Stimulated activated CD8-positive, alpha-beta memory T cell treated with anti-CD3 and anti-CD28 coated beads, Interleukin-12 subunit alpha, Interleukin-12 subunit beta, amount 100 ng/mL, for 1 hour (primary cell): ENCODE data around the gene LMBR1L.

Experiments used
- DNase-seq: peaks from one replicate; pipeline ENCODE4 v3.0.0-alpha.2; 2020; ENCODE audit warnings: low read depth

Gene LMBR1L

DNA sequence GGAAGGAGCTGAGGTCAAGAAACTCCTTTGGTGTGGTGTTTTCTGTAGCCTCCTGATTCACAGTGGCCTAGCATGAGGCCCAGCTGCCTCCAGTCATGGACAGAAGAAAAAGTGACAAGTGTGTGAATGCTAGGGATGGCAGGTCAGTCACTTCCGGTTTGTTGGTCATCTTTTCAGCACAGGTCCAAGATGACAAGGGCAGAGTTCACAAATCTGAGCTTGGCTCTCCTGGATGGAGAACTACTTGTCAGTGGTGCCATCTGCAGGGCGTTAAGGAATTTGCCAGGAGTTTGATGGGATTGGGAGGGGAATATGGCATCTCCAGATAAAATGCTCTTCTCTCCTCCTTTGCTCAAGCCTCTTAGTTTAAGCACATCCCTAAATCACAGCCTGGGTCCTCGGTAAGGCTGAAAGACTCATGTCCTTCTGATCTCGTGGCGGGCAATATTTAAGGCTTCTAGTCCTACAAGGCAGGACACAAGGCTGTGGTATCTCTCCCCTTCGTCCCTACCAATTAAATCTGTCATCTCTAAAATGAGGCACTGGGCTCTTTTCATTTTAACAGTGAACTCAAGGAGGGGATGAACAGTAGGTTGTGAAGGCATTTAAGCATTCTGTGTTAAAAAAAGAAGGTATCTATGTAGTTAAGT lies 10.5 kb upstream of the LMBR1L start:
- no peak for DNase-seq

DNA sequence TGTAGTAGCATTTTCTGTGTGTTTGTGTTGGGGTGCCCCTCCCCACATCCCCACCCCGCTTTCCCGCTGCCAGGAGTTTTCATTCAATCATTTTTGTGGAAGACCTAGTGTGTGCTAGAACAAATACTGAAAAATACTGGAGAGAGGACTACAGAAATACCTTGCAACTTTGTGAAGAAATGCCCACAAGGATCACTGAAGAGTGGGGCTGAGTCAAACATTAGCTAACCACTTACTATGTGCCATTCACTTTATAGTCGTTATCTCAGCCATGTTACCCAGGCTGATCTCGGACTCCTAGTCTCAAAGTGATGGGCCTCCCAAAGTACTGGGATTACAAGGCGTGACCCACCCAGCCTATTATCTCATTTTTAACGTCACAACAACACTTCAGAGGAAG lies 559 bp upstream of the LMBR1L start:
- DNase-seq: no peak

GRCh38 chr12:49109641-49110463 lies 795 bp downstream of the LMBR1L start:
- no peak for DNase-seq

DNA sequence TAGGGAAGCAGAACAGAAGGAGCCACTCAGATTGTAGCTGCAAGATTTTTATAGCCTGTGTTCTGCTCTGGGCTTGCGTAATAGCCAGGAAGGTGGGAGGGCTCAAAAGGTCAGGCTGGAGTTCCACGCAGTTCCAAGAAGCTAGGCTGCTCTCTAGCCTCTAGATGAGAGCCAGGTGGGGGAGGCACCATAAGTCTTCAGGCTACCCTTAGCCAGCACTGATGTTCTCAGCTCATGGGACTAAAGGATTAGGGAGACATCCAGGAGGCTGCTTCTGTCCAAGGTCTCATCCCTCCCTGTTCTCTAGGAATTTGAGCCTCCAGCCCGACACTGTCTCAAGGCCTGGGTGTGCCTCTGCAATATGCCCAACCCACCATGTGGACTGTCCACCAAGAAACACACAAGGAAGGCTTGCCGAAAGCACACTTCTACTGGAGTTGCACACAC lies 1.7 kb downstream of the LMBR1L start:
- DNase-seq: no peak

GRCh38 chr12:49105504-49106084 lies 5.1 kb downstream of the LMBR1L start:
- DNase-seq: no peak

DNA sequence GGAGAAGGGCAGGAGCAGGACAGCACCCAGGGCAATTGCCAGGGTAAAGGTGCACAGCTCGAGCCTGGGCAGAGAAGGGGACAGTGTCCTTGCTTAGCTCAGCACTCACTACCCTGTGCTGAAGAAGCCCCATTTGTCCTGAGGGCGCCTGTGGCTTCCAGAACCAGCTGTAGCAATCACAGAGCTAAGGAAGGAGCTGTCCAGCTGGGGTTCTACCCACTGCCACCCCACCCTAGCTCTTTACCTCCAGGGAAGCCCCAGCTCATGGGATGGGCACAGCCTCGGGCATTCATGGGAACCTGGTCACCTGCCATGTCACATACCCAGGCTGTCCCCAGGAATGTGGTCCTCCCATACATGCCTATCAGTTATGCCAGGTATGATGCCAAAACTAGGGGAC lies 5.8 kb downstream of the LMBR1L start:
- DNase-seq: no peak

DNA sequence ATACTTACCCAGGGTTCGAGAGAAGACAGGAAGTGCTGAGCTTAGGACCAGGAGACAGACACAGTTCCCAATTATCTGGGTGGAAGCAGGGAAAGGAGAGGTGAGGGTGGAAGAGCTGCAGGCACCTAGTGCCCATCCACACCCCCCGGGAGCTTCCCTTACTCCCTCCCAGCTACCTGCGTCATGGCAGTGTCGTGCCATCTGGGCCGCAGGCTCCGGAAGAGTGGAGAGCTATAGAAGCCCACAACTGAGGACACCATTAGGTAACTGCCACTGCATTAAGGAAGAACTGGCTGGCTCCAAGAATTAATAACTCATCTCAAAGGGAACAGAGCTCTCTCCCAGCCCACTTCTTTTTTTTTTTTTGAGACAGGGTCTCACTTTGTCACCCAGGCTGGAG lies 10.3 kb downstream of the LMBR1L start:
- DNase-seq: no peak

DNA sequence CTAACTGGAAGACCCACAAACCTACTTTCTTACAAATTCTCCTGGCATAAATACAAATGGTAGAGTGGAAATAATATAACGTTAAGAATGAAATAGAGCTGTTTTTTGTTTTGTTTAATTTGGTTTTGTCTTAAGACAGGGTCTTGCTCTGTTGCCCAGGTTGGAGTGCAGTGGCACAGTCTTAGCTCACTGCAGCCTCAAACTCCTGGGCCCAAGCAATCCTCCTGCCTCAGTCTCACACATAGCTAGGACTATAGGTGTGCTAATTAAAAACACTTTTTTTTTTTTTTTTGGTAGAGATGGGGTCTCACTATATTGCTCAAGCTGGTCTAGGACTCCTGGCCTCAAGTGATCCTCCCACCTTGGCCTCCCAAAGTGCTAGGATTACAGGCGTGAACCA lies 11.9 kb downstream of the LMBR1L start:
- DNase-seq: no peak

DNA sequence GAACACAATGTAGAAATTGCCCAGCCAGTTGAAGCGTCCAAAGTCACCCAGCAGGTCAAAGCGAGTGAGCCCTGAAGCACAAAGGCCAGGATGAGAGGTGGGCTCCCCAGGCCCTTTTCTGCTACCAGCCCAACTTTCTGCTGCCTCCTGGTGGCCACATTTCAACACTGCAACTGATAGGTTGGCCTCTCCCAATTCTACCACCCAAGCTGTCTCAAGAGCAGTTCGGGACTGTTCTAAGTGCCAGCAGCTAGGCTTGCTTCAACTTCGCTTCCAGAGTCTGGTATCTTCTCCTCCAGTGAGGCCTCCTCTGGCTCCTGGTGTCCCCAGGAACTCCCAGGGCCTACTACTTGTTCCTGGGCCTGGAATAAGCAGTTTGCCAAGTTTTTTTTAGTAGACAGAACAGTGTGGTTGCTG lies 12.6 kb downstream of the LMBR1L start:
- peak; percentile 47 for DNase-seq

DNA sequence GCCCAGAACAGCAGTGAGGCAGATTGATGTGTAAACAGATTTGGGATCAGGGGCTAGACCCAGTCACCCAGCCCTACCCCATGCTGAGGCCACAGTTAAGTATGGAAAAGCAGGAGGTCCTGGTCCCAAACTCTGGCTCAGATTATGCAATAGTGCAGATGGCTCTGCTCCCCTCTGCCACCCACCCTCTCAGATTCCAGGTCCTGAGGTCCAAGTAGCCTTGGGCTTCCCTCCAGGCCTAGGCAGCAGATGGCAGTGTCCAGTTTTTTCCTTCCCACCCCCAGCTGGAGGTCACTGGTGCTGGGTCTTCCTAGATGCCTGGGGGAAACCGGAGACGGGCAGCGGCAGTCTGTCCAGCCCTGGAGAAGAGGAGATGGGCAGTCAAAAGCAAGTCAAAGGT lies 13.3 kb downstream of the LMBR1L start:
- DNase-seq: no peak

DNA sequence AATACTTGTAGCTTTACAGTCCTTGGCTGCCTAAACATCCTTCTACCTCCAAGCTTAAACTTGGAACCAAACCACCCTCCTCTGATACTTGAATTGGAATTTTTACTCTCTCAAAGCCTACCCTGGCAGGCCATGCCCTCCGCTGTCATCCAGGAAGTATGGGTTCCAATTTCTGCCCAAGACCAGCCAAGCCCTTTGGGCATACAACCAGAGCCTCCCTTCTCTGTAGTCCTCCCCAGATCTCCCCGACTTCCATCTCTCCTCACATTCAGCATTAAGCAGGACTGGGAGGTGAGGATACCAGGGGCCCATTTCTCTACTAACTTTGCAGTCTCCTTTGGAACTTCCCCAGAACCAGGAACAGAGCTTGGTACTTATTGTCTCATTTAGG lies 15.7 kb downstream of the LMBR1L start:
- DNase-seq: no peak

- no peak for DNase-seq
Measured at GRCh38 chr12:49094160-49094974, 16.3 kb downstream of the LMBR1L start, which contains the start of gene DHH. TSS of gene DHH (minus strand) at chr12:49094801. CDS start at chr12:49094512, 289 bp downstream.

- DNase-seq: no peak
Measured at GRCh38 chr12:49093792-49094159, 16.9 kb downstream of the LMBR1L start.

DNA sequence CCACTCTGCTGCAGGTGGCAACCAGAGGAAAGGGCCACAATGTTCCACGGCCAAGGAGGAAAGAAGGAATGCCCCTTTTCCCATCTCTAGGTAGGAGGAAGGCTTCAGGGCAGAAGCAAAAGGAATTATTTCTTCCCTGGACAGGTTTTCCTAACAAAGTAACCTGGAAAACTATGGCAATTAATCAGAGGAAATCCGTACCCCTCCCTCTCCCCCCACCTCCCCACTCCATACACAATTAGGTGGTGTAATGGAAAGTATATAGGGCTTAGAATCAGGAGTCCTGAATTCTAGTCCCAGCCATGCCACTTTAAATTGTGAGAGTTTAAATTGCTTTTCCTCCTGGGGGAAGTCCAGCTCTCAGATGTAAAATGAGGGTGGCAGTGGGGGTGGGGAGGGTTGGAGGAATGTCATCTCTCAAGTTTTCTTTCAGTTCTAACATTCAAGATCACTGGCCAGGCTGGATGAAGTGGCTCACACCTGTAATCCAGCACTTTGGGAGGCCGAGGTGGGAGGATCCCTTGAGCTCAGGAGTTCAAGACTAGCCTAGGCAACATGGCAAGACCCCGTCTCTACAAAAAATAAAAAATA lies 17.7 kb downstream of the LMBR1L start:
- no peak for DNase-seq

DNA sequence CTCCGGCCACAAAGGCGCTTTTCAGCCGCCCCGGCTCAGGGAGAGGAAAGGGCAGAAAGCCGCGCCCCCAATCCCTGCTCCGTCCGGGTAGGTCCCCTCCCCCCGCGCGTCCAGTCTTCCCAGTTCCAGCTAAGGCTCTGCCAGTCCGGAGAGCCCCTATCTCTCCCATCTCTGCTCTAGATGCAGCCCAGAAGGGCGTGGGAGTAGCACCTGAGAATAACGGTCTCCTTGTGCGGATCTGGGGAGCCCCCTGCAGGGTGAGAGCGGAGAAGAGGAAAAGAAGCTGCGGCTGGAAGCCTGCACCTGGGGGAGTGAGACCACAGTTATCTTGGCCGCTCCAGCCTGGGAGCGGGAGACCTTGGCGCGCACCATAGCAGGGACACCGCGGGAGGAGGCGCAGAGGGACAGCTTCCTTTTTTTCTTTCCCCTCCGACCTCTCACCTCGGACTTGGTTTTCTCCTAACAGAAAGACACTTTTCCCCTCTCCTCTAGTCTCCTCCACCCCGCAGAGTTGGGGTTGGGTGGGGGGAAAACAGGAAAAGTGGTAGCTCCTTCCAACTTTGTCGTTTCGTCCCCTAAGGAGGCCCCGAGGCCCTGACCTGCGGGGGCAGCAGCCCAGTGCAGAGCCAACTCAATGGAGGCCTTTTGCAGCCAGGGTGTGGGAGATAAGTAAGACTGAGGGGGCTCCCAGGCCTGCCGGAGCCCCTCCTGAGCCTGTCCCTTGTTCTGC lies 18.4 kb downstream of the LMBR1L start:
- peak; percentile 36 for DNase-seq

- no peak for DNase-seq
Measured at GRCh38 chr12:49091836-49092085, 18.9 kb downstream of the LMBR1L start.

DNA sequence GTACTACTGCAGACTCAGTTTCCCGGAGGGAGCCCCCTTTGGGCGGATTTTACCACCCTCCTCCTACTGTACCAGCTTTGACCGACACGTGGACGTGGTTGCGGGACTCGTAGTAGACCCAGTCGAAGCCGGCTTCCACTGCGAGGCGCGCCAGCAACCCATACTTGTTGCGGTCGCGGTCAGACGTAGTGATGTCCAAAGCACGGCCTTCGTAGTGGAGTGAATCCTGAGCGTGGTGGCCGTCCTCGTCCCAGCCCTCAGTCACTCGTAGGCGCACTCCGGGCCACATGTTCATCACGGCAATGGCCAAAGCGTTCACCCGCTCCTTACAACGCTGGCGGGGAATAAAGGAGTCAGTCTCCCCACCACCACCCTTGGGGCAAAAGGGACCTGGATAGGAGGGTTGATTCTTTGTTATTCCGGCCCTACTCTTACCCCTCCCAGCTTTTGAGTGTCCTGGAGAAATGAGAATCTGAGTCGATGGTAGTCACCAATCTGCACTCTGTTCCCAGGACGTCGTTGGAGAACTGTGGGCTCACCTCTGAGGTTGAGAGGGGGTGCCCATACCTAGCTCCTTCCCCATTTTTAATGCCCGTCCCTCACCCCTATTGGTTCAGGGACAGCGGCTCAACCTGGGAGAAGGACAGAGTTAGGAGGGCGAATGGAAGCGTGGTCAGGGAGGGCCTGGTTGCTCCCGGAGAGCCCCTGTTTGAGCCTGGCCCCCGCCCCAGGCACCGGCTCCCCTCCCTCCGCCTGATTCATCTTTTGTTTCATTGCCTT lies 19.4 kb downstream of the LMBR1L start:
- DNase-seq: no peak

GRCh38 chr12:49089821-49090773 lies 20.6 kb downstream of the LMBR1L start:
- no peak for DNase-seq

- DNase-seq: no peak
Measured at GRCh38 chr12:49088932-49089330, 21.7 kb downstream of the LMBR1L start.
